HG03520 (cell line): ENCODE measurements around the gene DCUN1D2.

ENCODE experiments used
- ATAC-seq: cut with Tn5 transposase; IDR thresholded peaks from one replicate; pipeline ENCODE4 v1.9.1; 2021; ENCODE audit warnings: mild to moderate bottlenecking, moderate library complexity; ENCODE audit not compliant: unreplicated experiment

Gene DCUN1D2

GRCh38 chr13:113520571-113520970 lies 30.1 kb upstream of the DCUN1D2 start:
- ATAC-seq = no peak

- ATAC-seq = no peak
Measured at GRCh38 chr13:113519556-113519955, 29.0 kb upstream of the DCUN1D2 start.

- ATAC-seq = no peak
Measured at GRCh38 chr13:113518076-113518803, 27.7 kb upstream of the DCUN1D2 start.

GRCh38 chr13:113514847-113515246 lies 24.3 kb upstream of the DCUN1D2 start:
- no peak for ATAC-seq

- no peak for ATAC-seq
Measured at GRCh38 chr13:113513761-113514160, 23.2 kb upstream of the DCUN1D2 start.

GRCh38 chr13:113511361-113511760 lies 20.9 kb upstream of the DCUN1D2 start:
- ATAC-seq = no peak

- no peak for ATAC-seq
Measured at GRCh38 chr13:113510871-113511270, 20.4 kb upstream of the DCUN1D2 start.

- ATAC-seq = no peak
Measured at GRCh38 chr13:113509989-113510388, 19.5 kb upstream of the DCUN1D2 start.

GRCh38 chr13:113508521-113509254 lies 18.2 kb upstream of the DCUN1D2 start:
- no peak for ATAC-seq

- no peak for ATAC-seq
Measured at GRCh38 chr13:113507505-113508345, 17.2 kb upstream of the DCUN1D2 start.

GRCh38 chr13:113506871-113507388 lies 16.4 kb upstream of the DCUN1D2 start:
- no peak for ATAC-seq

- ATAC-seq = no peak
Measured at GRCh38 chr13:113506025-113506685, 15.6 kb upstream of the DCUN1D2 start.

- no peak for ATAC-seq
Measured at GRCh38 chr13:113502686-113503085, 12.2 kb upstream of the DCUN1D2 start.

- ATAC-seq = no peak
Measured at GRCh38 chr13:113500530-113501265, 10.2 kb upstream of the DCUN1D2 start.

- ATAC-seq = no peak
Measured at GRCh38 chr13:113499936-113500335, 9.4 kb upstream of the DCUN1D2 start.

GRCh38 chr13:113498905-113499304 lies 8.4 kb upstream of the DCUN1D2 start:
- no peak for ATAC-seq

GRCh38 chr13:113497217-113497616 lies 6.7 kb upstream of the DCUN1D2 start:
- no peak for ATAC-seq

- ATAC-seq = no peak
Measured at GRCh38 chr13:113495494-113496210, 5.1 kb upstream of the DCUN1D2 start.

GRCh38 chr13:113493315-113493951 lies 2.9 kb upstream of the DCUN1D2 start:
- no peak for ATAC-seq
